GM18519 (cell line): Measurements from ENCODE around the gene CCDC88C.

Experiments
- ATAC-seq: cut with Tn5 transposase; IDR thresholded peaks from one replicate; pipeline ENCODE4 v1.9.1; 2021; ENCODE audit warnings: mild to moderate bottlenecking, moderate library complexity; ENCODE audit not compliant: unreplicated experiment, low FRiP score

The CCDC88C gene

GRCh38 chr14:91333650-91334039 is 84.0 kb downstream of the CCDC88C start:
- ATAC-seq = peak; percentile 70

- no peak for ATAC-seq
Observed at GRCh38 chr14:91332986-91333649, 84.5 kb downstream of the CCDC88C start.

GRCh38 chr14:91332171-91332985 is 85.2 kb downstream of the CCDC88C start:
- ATAC-seq = no peak

GRCh38 chr14:91331721-91332120 is 85.9 kb downstream of the CCDC88C start:
- ATAC-seq = no peak

GRCh38 chr14:91330856-91331255 is 86.8 kb downstream of the CCDC88C start:
- no peak for ATAC-seq

GRCh38 chr14:91330096-91330696 is 87.4 kb downstream of the CCDC88C start:
- no peak for ATAC-seq

GRCh38 chr14:91329486-91330014 is 88.1 kb downstream of the CCDC88C start:
- no peak for ATAC-seq

GRCh38 chr14:91328313-91329050 is 89.1 kb downstream of the CCDC88C start:
- no peak for ATAC-seq

- ATAC-seq = no peak
Observed at GRCh38 chr14:91327661-91328312, 89.8 kb downstream of the CCDC88C start.

GRCh38 chr14:91327250-91327595 is 90.4 kb downstream of the CCDC88C start:
- no peak for ATAC-seq

- ATAC-seq = no peak
Observed at GRCh38 chr14:91326514-91327249, 90.9 kb downstream of the CCDC88C start.

- ATAC-seq = no peak
Observed at GRCh38 chr14:91324606-91325575, 92.7 kb downstream of the CCDC88C start.

GRCh38 chr14:91323671-91324605 is 93.7 kb downstream of the CCDC88C start:
- peak; percentile 37 for ATAC-seq

GRCh38 chr14:91323031-91323430 is 94.6 kb downstream of the CCDC88C start:
- no peak for ATAC-seq

GRCh38 chr14:91322623-91323022 is 95.0 kb downstream of the CCDC88C start:
- no peak for ATAC-seq

- ATAC-seq = no peak
Observed at GRCh38 chr14:91321131-91321530, 96.5 kb downstream of the CCDC88C start.

GRCh38 chr14:91320266-91320665 is 97.4 kb downstream of the CCDC88C start:
- ATAC-seq = no peak
